GM12874 (cell line): Measurements from ENCODE around the gene NEURL2.

Experiments
- TF ChIP-seq, protein P1 (sequence below): IDR thresholded peaks from 2 replicates; pipeline ENCODE4 v1.5.1; 2011; ENCODE audit warnings: low read depth, mild to moderate bottlenecking, control low read depth, low read length, moderate library complexity; ENCODE audit not compliant: insufficient read depth

Gene NEURL2, protein sequence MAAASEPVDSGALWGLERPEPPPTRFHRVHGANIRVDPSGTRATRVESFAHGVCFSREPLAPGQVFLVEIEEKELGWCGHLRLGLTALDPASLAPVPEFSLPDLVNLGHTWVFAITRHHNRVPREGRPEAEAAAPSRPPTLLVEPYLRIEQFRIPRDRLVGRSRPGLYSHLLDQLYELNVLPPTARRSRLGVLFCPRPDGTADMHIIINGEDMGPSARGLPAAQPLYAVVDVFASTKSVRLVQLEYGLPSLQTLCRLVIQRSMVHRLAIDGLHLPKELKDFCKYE

DNA sequence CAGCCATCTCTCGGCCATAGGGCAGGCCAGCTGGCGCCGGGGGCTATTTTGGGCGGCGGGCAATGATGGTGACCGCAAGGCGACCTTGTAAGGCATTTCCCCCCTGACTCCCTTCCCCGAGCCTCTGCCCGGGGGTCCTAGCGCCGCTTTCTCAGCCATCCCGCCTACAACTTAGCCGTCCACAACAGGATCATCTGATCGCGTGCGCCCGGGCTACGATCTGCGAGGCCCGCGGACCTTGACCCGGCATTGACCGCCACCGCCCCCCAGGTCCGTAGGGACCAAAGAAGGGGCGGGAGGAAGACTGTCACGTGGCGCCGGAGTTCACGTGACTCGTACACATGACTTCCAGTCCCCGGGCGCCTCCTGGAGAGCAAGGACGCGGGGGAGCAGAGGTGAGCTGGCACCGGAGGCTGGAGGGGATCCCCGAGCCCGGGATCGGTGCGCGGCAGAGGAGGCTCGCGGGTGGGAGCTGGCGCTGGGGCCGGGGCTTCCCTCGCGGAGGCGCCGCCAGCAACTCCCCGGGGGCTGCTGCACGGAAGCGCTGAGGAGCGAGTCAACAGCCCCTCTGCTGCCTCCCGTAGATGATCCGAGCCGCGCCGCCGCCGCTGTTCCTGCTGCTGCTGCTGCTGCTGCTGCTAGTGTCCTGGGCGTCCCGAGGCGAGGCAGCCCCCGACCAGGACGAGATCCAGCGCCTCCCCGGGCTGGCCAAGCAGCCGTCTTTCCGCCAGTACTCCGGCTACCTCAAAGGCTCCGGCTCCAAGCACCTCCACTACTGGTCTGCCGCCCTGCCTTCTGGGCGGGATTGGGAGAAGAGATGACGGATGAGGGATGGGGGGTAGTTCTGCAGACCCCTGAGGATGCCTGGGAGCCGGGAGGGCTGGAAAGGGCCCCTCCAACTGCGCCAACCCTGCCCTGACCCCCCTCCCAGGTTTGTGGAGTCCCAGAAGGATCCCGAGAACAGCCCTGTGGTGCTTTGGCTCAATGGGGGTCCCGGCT, at the start of gene NEURL2, which contains the start of gene CTSA:
TSS of gene NEURL2 (minus strand) at position 224 of the 999 bp plus-strand sequence. CDS start at position 7, 217 bp downstream.
TSS of gene CTSA (plus strand) at position 351 of the 999 bp plus-strand sequence. CDS start at position 585, 234 bp downstream.
- TF ChIP-seq, protein P1, sequence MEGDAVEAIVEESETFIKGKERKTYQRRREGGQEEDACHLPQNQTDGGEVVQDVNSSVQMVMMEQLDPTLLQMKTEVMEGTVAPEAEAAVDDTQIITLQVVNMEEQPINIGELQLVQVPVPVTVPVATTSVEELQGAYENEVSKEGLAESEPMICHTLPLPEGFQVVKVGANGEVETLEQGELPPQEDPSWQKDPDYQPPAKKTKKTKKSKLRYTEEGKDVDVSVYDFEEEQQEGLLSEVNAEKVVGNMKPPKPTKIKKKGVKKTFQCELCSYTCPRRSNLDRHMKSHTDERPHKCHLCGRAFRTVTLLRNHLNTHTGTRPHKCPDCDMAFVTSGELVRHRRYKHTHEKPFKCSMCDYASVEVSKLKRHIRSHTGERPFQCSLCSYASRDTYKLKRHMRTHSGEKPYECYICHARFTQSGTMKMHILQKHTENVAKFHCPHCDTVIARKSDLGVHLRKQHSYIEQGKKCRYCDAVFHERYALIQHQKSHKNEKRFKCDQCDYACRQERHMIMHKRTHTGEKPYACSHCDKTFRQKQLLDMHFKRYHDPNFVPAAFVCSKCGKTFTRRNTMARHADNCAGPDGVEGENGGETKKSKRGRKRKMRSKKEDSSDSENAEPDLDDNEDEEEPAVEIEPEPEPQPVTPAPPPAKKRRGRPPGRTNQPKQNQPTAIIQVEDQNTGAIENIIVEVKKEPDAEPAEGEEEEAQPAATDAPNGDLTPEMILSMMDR, result no peak

DNA sequence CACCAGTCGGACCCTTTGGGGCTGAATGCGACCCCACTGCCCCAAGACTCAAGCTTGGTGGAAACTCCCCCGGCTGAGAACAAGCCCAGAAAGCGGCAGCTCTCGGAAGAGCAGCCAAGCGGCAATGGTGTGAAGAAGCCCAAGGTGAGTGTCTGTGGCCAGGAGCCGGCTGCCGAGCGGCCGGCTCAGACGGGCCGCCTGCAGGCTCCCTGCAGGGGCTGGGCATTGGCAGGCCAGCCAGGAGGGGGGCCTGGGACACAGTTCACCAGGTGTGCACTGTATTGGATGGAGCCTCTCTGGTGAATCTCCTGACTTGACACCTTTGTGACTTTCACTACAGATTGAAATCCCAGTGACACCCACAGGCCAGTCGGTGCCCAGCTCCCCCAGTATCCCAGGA, 49.5 kb upstream of the NEURL2 start:
- TF ChIP-seq, protein P1, result no peak

DNA sequence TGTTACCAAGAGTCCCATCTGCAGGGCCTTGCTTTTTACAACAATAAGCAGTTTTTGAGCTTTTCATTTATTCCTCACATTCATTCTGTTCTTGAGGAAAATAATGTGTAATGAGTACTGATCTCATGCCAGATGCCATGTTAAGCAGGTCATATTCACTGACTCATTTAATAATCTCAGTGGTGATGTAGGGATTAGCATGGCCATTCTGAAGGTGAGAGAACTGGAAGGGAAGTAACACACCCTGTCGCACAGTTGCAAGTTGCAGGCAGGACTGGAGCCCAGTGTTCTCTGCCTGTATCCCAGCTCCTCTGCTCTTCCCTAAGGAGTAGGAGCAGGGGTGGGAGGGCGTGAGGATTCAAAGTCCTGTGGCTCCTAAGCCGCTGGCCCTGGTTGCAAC, 49.0 kb upstream of the NEURL2 start:
- TF ChIP-seq, protein P1, result no peak

DNA sequence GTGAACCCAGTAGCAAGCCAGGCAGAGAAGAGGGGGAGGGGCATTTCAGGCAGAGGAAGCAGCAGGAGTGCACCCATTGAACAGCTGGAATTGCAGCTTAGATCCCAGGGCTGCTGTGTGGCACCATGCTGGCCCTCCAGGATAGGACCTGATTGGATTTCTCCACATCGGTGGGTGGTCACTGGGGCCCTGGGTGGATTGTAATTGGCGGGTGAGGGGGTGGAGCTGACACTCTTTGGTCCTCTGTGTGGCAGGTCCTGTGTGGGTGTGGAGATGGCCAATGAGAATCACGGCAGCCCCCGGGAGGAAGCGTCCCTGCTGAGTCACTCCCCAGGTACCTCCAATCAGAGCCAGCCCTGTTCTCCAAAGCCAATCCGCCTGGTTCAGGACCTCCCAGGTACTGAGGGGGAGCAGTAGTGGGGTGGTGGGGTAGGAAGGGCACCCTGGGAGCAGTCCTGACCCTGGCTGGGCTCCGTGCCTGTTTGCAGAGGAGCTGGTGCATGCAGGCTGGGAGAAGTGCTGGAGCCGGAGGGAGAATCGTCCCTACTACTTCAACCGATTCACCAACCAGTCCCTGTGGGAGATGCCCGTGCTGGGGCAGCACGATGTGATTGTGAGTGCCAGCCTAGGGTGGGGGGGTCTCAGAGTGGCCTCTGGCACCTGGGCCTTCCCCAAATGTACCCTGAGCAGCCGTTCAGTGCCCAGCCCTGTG, 47.9 kb upstream of the NEURL2 start:
- TF ChIP-seq, protein P1, result no peak

DNA sequence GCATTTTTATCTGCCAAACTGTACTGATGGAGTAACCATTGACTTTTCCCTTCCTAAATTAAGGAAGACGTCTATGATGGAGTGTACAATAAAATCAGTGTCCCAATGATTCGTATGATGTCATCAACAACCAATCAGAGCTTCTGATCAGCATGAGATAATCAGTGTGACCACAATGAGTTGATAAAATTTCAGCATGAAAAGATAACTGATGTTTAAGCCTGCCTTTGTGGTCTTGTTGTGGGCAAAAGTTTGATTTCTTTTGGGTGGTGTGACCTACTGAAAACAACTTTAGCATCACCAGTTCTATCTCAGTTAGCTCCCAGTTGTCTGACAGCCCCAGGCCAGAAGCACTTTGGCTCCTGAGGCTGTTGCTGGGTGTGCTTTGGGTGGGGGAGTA, 46.8 kb upstream of the NEURL2 start:
- TF ChIP-seq, protein P1, result no peak

DNA sequence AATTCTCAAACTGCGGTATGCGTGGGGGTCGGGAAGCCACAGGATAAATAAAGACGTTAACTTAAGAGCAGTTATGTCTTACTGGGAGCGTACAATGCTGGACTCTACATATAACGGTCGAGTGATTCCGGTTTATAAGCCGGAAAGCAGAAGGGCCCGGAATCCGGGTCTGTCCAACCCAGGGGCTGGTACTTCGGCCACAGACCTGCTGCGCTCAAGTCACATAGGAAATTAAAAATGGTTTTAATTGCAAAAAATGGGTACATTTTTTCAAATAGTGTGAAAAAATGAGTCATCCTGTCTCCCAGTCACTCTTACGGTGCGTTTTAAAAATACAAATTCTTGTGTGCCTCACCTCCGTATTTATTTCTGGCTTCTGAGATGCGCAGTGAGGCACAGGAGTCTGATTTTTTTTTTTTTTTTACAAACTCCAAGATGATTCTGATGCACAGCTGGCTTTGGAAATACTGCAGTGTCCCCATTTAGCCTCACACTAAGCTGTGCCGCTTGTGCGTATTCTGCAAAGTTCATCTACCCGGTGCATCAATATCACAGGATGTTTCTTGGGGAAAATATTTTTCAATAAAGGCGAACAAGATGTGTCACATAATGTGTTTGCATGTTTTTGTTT, 44.5 kb upstream of the NEURL2 start:
- TF ChIP-seq, protein P1, result no peak
